HEK293 (cell line): ENCODE measurements around the gene DNAH5.

Source experiments
- CTCF ChIA-PET: fragments of 350-600 bp; formaldehyde crosslinking; extraction: SDS; loops from one replicate; lab custom pipeline; 2021; ENCODE audit warnings: antibody characterized with exemption; lab: Yijun Ruan, JAX
- POLR2A ChIA-PET: fragments of 300-600 bp; formaldehyde crosslinking; extraction: SDS; loops from one replicate; lab custom pipeline; 2020; ENCODE audit warnings: antibody characterized with exemption, inconsistent platforms; lab: Yijun Ruan, JAX
- H3K27ac ChIP-seq: fragments of 200-500 bp; sonication (Bioruptor generic); 2 replicates; pipeline ENCODE4 v1.5.1; 2014; ENCODE audit warnings: low read depth, low read length, control low read depth, inconsistent platforms; ENCODE audit errors: extremely low read depth
- H3K36me3 ChIP-seq, 2 experiments: fragments of 200-500 bp in 1 of 2; sonication (Bioruptor generic) in 1 of 2; 1 replicate in 1 of 2; 2 replicates in 1 of 2; pipeline ENCODE4 v1.5.1; 2014 to 2017; ENCODE audit warnings: inconsistent platforms in 2 of 2, low read length in 2 of 2; ENCODE audit not compliant: control insufficient read depth in 2 of 2, insufficient read depth in 1 of 2
- H3K4me1 ChIP-seq: fragments of 200-500 bp; sonication (Bioruptor generic); 2 replicates; pipeline ENCODE4 v1.5.1; 2014; ENCODE audit warnings: mild to moderate bottlenecking, low read length, inconsistent platforms; ENCODE audit not compliant: control insufficient read depth, insufficient read depth
- H3K4me3 ChIP-seq: 2 replicates; pipeline ENCODE4 v1.5.1; 2011; ENCODE audit warnings: low read depth, mild to moderate bottlenecking, control low read depth, low read length, moderate library complexity
- H3K9me3 ChIP-seq: fragments of 200-500 bp; sonication (Bioruptor generic); 2 replicates; pipeline ENCODE4 v1.5.1; 2014; ENCODE audit warnings: low read depth, low read length, inconsistent platforms; ENCODE audit not compliant: control insufficient read depth, insufficient read depth
- MEIS1 ChIP-seq: sonication (generic); formaldehyde crosslinking; IDR thresholded peaks from 2 replicates; pipeline ENCODE4 v1.8.1; 2022; ENCODE audit warnings: missing genetic modification reagents, mild to moderate bottlenecking, borderline replicate concordance
- SCRT1 ChIP-seq: fragments of 450-650 bp; formaldehyde crosslinking; IDR thresholded peaks from 2 replicates; pipeline ENCODE4 v1.5.1; 2016; ENCODE audit warnings: missing biosample characterization, missing genetic modification characterization, borderline replicate concordance
- ZBTB20 ChIP-seq: fragments of 450-650 bp; formaldehyde crosslinking; IDR thresholded peaks from 2 replicates; pipeline ENCODE4 v1.5.1; 2016; ENCODE audit warnings: missing biosample characterization, missing genetic modification characterization
- ZNF146 ChIP-seq: fragments of 450-650 bp; formaldehyde crosslinking; IDR thresholded peaks from 2 replicates; pipeline ENCODE4 v1.5.1; 2016; ENCODE audit warnings: missing biosample characterization, missing genetic modification characterization
- ZNF155 ChIP-seq: fragments of 450-650 bp; formaldehyde crosslinking; IDR thresholded peaks from 2 replicates; pipeline ENCODE4 v1.5.1; 2016; ENCODE audit warnings: missing biosample characterization, missing genetic modification characterization
- ZNF202 ChIP-seq: fragments of 450-650 bp; formaldehyde crosslinking; IDR thresholded peaks from 2 replicates; pipeline ENCODE4 v1.5.1; 2016; ENCODE audit warnings: missing biosample characterization, missing genetic modification characterization, borderline replicate concordance
- ZNF248 ChIP-seq: fragments of 450-650 bp; formaldehyde crosslinking; IDR thresholded peaks from 2 replicates; pipeline ENCODE4 v1.5.1; 2017; ENCODE audit warnings: missing biosample characterization, missing genetic modification characterization
- ZNF350 ChIP-seq: fragments of 450-650 bp; formaldehyde crosslinking; IDR thresholded peaks from 2 replicates; pipeline ENCODE4 v1.5.0; 2017; ENCODE audit warnings: missing biosample characterization, mild to moderate bottlenecking, missing genetic modification characterization
- ZNF404 ChIP-seq: fragments of 450-650 bp; formaldehyde crosslinking; IDR thresholded peaks from 2 replicates; pipeline ENCODE4 v1.5.1; 2017; ENCODE audit warnings: missing biosample characterization, missing genetic modification characterization
- ZNF560 ChIP-seq: fragments of 450-650 bp; formaldehyde crosslinking; IDR thresholded peaks from 2 replicates; pipeline ENCODE4 v1.5.1; 2017; ENCODE audit warnings: missing biosample characterization, missing genetic modification characterization, borderline replicate concordance
- ZNF561 ChIP-seq: fragments of 450-650 bp; IDR thresholded peaks from 2 replicates; pipeline ENCODE4 v1.5.1; 2018; ENCODE audit warnings: missing biosample characterization, missing genetic modification characterization, borderline replicate concordance
- ZNF701 ChIP-seq: fragments of 450-650 bp; formaldehyde crosslinking; IDR thresholded peaks from 2 replicates; pipeline ENCODE4 v1.5.1; 2016; ENCODE audit warnings: missing biosample characterization, missing genetic modification characterization
- ZNF76 ChIP-seq: fragments of 450-650 bp; formaldehyde crosslinking; IDR thresholded peaks from 2 replicates; pipeline ENCODE4; 2016; ENCODE audit warnings: low read depth, missing biosample characterization, missing genetic modification characterization, borderline replicate concordance
- ZNF768 ChIP-seq: fragments of 450-650 bp; formaldehyde crosslinking; IDR thresholded peaks from 2 replicates; pipeline ENCODE4 v1.5.1; 2018; ENCODE audit warnings: missing biosample characterization, mild to moderate bottlenecking, missing genetic modification characterization
- ZNF791 ChIP-seq: fragments of 450-650 bp; formaldehyde crosslinking; IDR thresholded peaks from 2 replicates; pipeline ENCODE4 v1.5.1; 2016; ENCODE audit warnings: missing biosample characterization, missing genetic modification characterization
- ZSCAN30 ChIP-seq: fragments of 450-650 bp; IDR thresholded peaks from 2 replicates; pipeline ENCODE4 v1.5.1; 2018; ENCODE audit warnings: missing biosample characterization, mild to moderate bottlenecking, missing genetic modification characterization, moderate library complexity
- TF ChIP-seq, protein P1 (sequence below): fragments of 450-650 bp; formaldehyde crosslinking; IDR thresholded peaks from 2 replicates; pipeline ENCODE4 v1.5.1; 2017; ENCODE audit warnings: missing biosample characterization, missing genetic modification characterization
- TF ChIP-seq, protein P2 (sequence below): fragments of 450-650 bp; formaldehyde crosslinking; IDR thresholded peaks from 2 replicates; pipeline ENCODE4 v1.5.1; 2016; ENCODE audit warnings: missing biosample characterization, missing genetic modification characterization
- TF ChIP-seq, protein P3 (sequence below): fragments of 450-650 bp; formaldehyde crosslinking; IDR thresholded peaks from 2 replicates; pipeline ENCODE4 v1.5.1; 2016; ENCODE audit warnings: missing biosample characterization, missing genetic modification characterization
- TF ChIP-seq, protein P4 (sequence below): fragments of 450-650 bp; formaldehyde crosslinking; IDR thresholded peaks from 2 replicates; pipeline ENCODE4 v1.5.1; 2016; ENCODE audit warnings: missing biosample characterization, missing genetic modification characterization

DNAH5 gene

DNA sequence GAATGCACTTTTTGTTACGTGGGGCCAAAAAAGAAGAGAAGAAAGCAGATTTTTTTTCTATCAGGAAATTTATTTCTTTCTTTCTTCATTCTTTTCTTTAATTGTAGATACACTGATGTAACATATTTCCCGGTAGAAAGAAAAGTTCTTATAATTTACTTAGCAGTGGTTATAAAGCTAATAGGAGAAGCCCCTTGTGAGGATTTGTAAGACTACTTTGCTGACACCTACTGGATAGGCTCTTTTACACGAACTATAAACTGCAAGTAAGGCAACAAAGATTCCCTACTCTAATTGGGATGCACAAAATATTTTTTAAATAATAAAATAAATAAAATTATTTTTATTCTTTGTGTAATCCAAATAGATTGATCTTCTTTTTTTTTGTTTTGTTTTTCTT lies 284.4 kb downstream of the DNAH5 start (continued):
- TF ChIP-seq, protein P1, sequence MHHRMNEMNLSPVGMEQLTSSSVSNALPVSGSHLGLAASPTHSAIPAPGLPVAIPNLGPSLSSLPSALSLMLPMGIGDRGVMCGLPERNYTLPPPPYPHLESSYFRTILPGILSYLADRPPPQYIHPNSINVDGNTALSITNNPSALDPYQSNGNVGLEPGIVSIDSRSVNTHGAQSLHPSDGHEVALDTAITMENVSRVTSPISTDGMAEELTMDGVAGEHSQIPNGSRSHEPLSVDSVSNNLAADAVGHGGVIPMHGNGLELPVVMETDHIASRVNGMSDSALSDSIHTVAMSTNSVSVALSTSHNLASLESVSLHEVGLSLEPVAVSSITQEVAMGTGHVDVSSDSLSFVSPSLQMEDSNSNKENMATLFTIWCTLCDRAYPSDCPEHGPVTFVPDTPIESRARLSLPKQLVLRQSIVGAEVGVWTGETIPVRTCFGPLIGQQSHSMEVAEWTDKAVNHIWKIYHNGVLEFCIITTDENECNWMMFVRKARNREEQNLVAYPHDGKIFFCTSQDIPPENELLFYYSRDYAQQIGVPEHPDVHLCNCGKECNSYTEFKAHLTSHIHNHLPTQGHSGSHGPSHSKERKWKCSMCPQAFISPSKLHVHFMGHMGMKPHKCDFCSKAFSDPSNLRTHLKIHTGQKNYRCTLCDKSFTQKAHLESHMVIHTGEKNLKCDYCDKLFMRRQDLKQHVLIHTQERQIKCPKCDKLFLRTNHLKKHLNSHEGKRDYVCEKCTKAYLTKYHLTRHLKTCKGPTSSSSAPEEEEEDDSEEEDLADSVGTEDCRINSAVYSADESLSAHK = no peak
- TF ChIP-seq ZSCAN30 (tag by site-specific recombination) (no peak), ZNF155 (tag by site-specific recombination) (no peak), ZNF350 (no peak), ZNF76 (tag by site-specific recombination) (no peak), MEIS1 (CRISPR knock-in tag) (no peak), SCRT1 (tag by site-specific recombination) (no peak), ZNF768 (tag by site-specific recombination) (no peak)

DNA sequence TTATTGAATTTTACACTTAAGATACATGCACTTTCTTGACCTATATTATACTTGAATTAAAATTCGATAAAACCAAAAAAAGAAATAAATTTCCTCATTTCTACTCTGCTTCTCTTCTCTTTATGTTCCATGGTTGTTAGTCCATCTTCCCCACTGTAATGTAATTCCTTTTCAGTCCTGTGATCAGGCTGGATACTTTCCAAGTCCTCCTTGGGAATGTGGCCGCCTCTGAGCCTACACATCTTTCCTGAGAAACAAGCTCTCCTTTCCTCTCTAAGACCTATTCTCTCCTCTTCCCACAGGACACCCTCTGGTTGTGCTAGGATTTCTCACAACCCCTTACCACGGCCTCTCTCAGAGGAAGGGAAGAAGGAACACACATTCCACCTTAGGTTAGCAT lies 285.1 kb downstream of the DNAH5 start:
- POLR2A ChIA-PET = no interaction called here
- Histone ChIP-seq H3K4me3 (no peak overlapping the region), H3K9me3 (no peaks in the 10 kb centered on the region), H3K4me1 (no peaks in the 10 kb centered on the region)
- TF ChIP-seq, protein P2, sequence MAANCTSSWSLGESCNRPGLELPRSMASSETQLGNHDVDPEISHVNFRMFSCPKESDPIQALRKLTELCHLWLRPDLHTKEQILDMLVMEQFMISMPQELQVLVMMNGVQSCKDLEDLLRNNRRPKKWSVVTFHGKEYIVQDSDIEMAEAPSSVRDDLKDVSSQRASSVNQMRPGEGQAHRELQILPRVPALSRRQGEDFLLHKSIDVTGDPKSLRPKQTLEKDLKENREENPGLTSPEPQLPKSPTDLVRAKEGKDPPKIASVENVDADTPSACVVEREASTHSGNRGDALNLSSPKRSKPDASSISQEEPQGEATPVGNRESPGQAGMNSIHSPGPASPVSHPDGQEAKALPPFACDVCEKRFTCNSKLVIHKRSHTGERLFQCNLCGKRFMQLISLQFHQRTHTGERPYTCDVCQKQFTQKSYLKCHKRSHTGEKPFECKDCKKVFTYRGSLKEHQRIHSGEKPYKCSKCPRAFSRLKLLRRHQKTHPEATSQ = no peak
- no peak for TF ChIP-seq ZNF560
- no peak for TF ChIP-seq ZNF404 (tag by site-specific recombination)
- no peak for TF ChIP-seq ZNF791 (tag by site-specific recombination)
- TF ChIP-seq, protein P3, sequence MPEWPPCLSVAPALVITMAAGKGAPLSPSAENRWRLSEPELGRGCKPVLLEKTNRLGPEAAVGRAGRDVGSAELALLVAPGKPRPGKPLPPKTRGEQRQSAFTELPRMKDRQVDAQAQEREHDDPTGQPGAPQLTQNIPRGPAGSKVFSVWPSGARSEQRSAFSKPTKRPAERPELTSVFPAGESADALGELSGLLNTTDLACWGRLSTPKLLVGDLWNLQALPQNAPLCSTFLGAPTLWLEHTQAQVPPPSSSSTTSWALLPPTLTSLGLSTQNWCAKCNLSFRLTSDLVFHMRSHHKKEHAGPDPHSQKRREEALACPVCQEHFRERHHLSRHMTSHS (tag by site-specific recombination) = no peak
- TF ChIP-seq ZNF248 (tag by site-specific recombination) = no peak
- no peak for TF ChIP-seq ZBTB20
- TF ChIP-seq, all 188 proteins: peak for 0
- CTCF ChIA-PET = interaction anchor here (0.5 to 0.7 kb wide), 3 partner anchors 228 to 1369 kb away, joined by 3 to 5 read pairs (median 3); no protein-coding TSS in a partner anchor
- Histone ChIP-seq H3K36me3 (no peaks in the 10 kb centered on the region), H3K27ac (no peak overlapping the region)

DNA sequence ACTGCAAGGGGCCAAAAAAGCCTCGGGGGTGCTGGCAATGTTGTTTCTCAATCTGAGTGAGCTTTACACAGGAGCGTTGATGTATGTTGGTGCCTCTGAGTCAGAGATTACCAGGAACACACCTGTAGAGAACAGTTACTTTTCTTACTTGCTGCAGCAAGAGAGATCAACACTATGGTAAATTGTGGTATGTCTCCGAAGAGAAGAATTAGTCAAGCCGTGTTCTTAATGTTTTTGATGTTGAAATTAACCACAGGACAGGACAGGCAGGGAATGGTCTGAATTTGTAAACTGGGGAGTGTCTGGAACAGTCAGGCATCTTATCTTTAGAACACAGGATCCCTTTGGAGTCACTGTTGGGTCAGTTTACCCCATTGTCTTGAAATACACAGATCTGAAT lies 285.7 kb downstream of the DNAH5 start:
- POLR2A ChIA-PET = no interaction called here
- CTCF ChIA-PET = no interaction called here

DNA sequence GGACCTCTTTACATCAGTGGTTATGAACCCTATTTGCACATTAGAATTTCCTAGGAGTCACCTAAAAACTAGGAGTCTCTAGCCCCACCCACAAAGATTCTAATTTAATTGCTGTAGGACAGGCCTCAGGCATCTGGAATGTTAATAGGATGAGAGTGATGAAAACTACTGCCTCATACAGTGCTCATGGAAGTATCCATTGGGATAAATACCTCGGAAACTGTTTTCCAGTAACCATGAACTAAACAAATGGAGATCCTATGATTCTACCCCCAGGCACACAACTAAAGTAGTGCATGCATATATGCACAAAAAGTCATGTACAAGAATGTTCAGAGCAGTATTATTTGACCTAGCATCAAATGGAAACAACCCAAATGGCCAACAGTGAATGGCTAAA lies 286.3 kb downstream of the DNAH5 start:
- no peak for TF ChIP-seq ZNF701 (tag by site-specific recombination)
- TF ChIP-seq ZNF202 = no peak
- no peak for TF ChIP-seq ZNF146 (tag by site-specific recombination)
- TF ChIP-seq, protein P4, sequence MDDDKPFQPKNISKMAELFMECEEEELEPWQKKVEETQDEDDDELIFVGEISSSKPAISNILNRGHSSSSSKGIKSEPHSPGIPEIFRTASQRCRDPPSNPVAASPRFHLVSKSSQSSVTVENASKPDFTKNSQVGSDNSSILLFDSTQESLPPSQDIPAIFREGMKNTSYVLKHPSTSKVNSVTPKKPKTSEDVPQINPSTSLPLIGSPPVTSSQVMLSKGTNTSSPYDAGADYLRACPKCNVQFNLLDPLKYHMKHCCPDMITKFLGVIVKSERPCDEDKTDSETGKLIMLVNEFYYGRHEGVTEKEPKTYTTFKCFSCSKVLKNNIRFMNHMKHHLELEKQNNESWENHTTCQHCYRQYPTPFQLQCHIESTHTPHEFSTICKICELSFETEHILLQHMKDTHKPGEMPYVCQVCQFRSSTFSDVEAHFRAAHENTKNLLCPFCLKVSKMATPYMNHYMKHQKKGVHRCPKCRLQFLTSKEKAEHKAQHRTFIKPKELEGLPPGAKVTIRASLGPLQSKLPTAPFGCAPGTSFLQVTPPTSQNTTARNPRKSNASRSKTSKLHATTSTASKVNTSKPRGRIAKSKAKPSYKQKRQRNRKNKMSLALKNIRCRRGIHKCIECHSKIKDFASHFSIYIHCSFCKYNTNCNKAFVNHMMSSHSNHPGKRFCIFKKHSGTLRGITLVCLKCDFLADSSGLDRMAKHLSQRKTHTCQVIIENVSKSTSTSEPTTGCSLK (tag by site-specific recombination) = no peak
- TF ChIP-seq, all 188 proteins: peak for 0
- H3K9me3 ChIP-seq = no peaks in the 10 kb centered on the region
- no peak overlapping the region for H3K27ac ChIP-seq
- no peak overlapping the region for H3K4me3 ChIP-seq
- H3K4me1 ChIP-seq = no peaks in the 10 kb centered on the region
- no peaks in the 10 kb centered on the region for H3K36me3 ChIP-seq
- CTCF ChIA-PET = no interaction called here
- POLR2A ChIA-PET = no interaction called here

More for the DNA sequence above, 285.7 kb downstream of the DNAH5 start:
- no peak for TF ChIP-seq ZNF561
- TF ChIP-seq, all 188 proteins: peak for 0
- Histone ChIP-seq H3K27ac (no peak overlapping the region), H3K9me3 (no peaks in the 10 kb centered on the region), H3K36me3 (no peaks in the 10 kb centered on the region), H3K4me3 (no peak overlapping the region), H3K4me1 (no peaks in the 10 kb centered on the region)
